GM21825 (cell line): ENCODE data around the gene SCN1B.
"Not testable (repeated sequence)": the region's sequence is repeated elsewhere in the genome, so short reads cannot be mapped to it uniquely, and the experiment has no call there.

ENCODE experiments used
- ATAC-seq: cut with Tn5 transposase; IDR thresholded peaks from one replicate; pipeline ENCODE4 v1.9.1; 2021; ENCODE audit warnings: mild to moderate bottlenecking, moderate library complexity; ENCODE audit not compliant: unreplicated experiment

The SCN1B gene

GRCh38 chr19:35015954-35016351, 14.3 kb upstream of the SCN1B start:
- ATAC-seq = no peak

- ATAC-seq = no peak
These were observed 12.8 kb upstream of the SCN1B start for GRCh38 chr19:35017507-35017906.

GRCh38 chr19:35018379-35018778, 11.9 kb upstream of the SCN1B start:
- no peak for ATAC-seq

- no peak for ATAC-seq
These were observed 11.1 kb upstream of the SCN1B start for GRCh38 chr19:35019144-35019543.

- ATAC-seq = no peak
These were observed 9.3 kb upstream of the SCN1B start for GRCh38 chr19:35021016-35021415.

- ATAC-seq = no peak
These were observed 8.7 kb upstream of the SCN1B start for GRCh38 chr19:35021596-35021995.

GRCh38 chr19:35022460-35022859, 7.8 kb upstream of the SCN1B start:
- no peak for ATAC-seq

- ATAC-seq = no peak
These were observed 6.8 kb upstream of the SCN1B start for GRCh38 chr19:35023428-35023827.

- ATAC-seq = no peak
These were observed 6.2 kb upstream of the SCN1B start for GRCh38 chr19:35024095-35024494.

- no peak for ATAC-seq
These were observed 4.3 kb upstream of the SCN1B start for GRCh38 chr19:35025969-35026368.

- no peak for ATAC-seq
These were observed 3.9 kb upstream of the SCN1B start for GRCh38 chr19:35026418-35026817.

GRCh38 chr19:35027009-35027408, 3.3 kb upstream of the SCN1B start:
- no peak for ATAC-seq

GRCh38 chr19:35027851-35028599, 2.2 kb upstream of the SCN1B start:
- no peak for ATAC-seq

GRCh38 chr19:35028600-35028885, 1.7 kb upstream of the SCN1B start:
- ATAC-seq = not testable (repeated sequence)

GRCh38 chr19:35029275-35029736, 964 bp upstream of the SCN1B start:
- not testable (repeated sequence) for ATAC-seq

GRCh38 chr19:35029737-35030256, 473 bp upstream of the SCN1B start:
- ATAC-seq = no peak

GRCh38 chr19:35031072-35031881, 1.0 kb downstream of the SCN1B start:
- no peak for ATAC-seq

GRCh38 chr19:35032356-35032865, 2.1 kb downstream of the SCN1B start:
- no peak for ATAC-seq

- no peak for ATAC-seq
These were observed 3.1 kb downstream of the SCN1B start for GRCh38 chr19:35033067-35034004.

- ATAC-seq = no peak
These were observed 3.8 kb downstream of the SCN1B start for GRCh38 chr19:35034005-35034502.
